Endothelial cell of umbilical vein (primary cell): ENCODE results near the gene RASAL2. TPM values are rescaled to one million over a fixed set of nuclear protein-coding genes. Genes with fewer than 3 reads are reported as not detected.

Experiments used
- BruUV-seq: library from RNA; stranded (reverse); fragments of 400-500 nt; replicated peaks from 2 replicates; lab custom pipeline; 2021; lab: Mats Ljungman, UMichigan
- CTCF ChIA-PET: fragments of 300-600, 350-600 bp; sonication (Branson Sonifier 250); formaldehyde crosslinking; loops from one replicate; lab custom pipeline; 2021; ENCODE audit warnings: antibody characterized with exemption, inconsistent platforms; lab: Charles Lee
- POLR2A ChIA-PET: fragments of 300-600, 350-600 bp; sonication (Branson Sonifier 250); formaldehyde crosslinking; loops from one replicate; lab custom pipeline; 2021; ENCODE audit warnings: antibody characterized with exemption, inconsistent platforms; lab: Charles Lee
- DNase-seq: peaks from one replicate; pipeline ENCODE4 v3.0.0-alpha.2; 2011; ENCODE audit warnings: low read depth, low spot score
- FAIRE-seq: peaks from 2 replicates; lab custom pipeline; 2011; peaks lifted over from hg19 to GRCh38; lab: Jason Lieb, UNC
- H2AFZ ChIP-seq: 2 replicates; pipeline ENCODE4 v1.6.0; 2012; ENCODE audit warnings: low read depth, low read length, control low read depth, inconsistent platforms
- H3K27ac ChIP-seq: 2 replicates; pipeline ENCODE4 v1.5.1; 2011; ENCODE audit warnings: low read depth, mild to moderate bottlenecking, control low read depth, low read length, moderate library complexity; ENCODE audit not compliant: insufficient read depth
- H3K27me3 ChIP-seq, 2 experiments: 2 replicates each; pipeline versions ENCODE4 v1.6.0 to v1.6.1; 2011; ENCODE audit warnings: low read length in 2 of 2, mixed read lengths in 1 of 2; ENCODE audit not compliant: control insufficient read depth in 2 of 2, insufficient read depth in 2 of 2
- H3K36me3 ChIP-seq, 2 experiments: 2 replicates in 1 of 2; 3 replicates in 1 of 2; pipeline ENCODE4 v1.5.1; 2011; ENCODE audit warnings: low read length in 2 of 2, mild to moderate bottlenecking in 1 of 2, moderate library complexity in 1 of 2; ENCODE audit not compliant: control insufficient read depth in 2 of 2, insufficient read depth in 2 of 2; ENCODE audit errors: extremely low read depth in 1 of 2
- H3K4me1 ChIP-seq: 3 replicates; pipeline ENCODE4 v1.5.1; 2011; ENCODE audit warnings: mild to moderate bottlenecking, low read length; ENCODE audit not compliant: control insufficient read depth, insufficient read depth; ENCODE audit errors: extremely low read depth
- H3K4me2 ChIP-seq: 2 replicates; pipeline ENCODE4 v1.6.1; 2011; ENCODE audit warnings: low read length, control low read depth, mixed read lengths; ENCODE audit not compliant: insufficient read depth
- H3K4me3 ChIP-seq, 3 experiments: fragments of 200-600 bp in 1 of 3; sonication (generic), shearing (Covaris generic) in 1 of 3; replicated peaks in 1 of 3; 2 replicates each; pipeline ENCODE4 v1.5.1; 2011 to 2016; ENCODE audit warnings: control low read depth in 3 of 3, low read length in 3 of 3, mild to moderate bottlenecking in 2 of 3, inconsistent platforms in 1 of 3, low read depth in 1 of 3, moderate library complexity in 1 of 3; ENCODE audit not compliant: insufficient read depth in 1 of 3
- H3K79me2 ChIP-seq: 2 replicates; pipeline ENCODE4 v1.6.0; 2012; ENCODE audit warnings: low read length, inconsistent platforms; ENCODE audit not compliant: control insufficient read depth, insufficient read depth
- H3K9ac ChIP-seq: replicated peaks from 2 replicates; pipeline ENCODE3; 2011; ENCODE audit warnings: low read length, control low read depth; ENCODE audit not compliant: insufficient read depth; ENCODE audit errors: extremely low read depth
- H3K9me1 ChIP-seq: replicated peaks from 3 replicates; pipeline ENCODE4 v1.6.0; 2011; ENCODE audit warnings: mild to moderate bottlenecking, low read length; ENCODE audit not compliant: control insufficient read depth, insufficient read depth; ENCODE audit errors: extremely low read depth
- H3K9me3 ChIP-seq: replicated peaks from 2 replicates; pipeline ENCODE4 v1.5.1; 2012; ENCODE audit warnings: low read length, inconsistent platforms; ENCODE audit not compliant: control insufficient read depth, insufficient read depth
- H4K20me1 ChIP-seq: replicated peaks from 2 replicates; pipeline ENCODE3; 2011; ENCODE audit warnings: mild to moderate bottlenecking, low read length; ENCODE audit not compliant: control insufficient read depth, insufficient read depth; ENCODE audit errors: extremely low read depth
- EZH2 ChIP-seq: IDR thresholded peaks from 2 replicates; pipeline ENCODE4 v1.6.1; 2012; ENCODE audit warnings: borderline replicate concordance, low read depth, mild to moderate bottlenecking, moderate library complexity, low read length, inconsistent platforms; ENCODE audit not compliant: severe bottlenecking
- FOS ChIP-seq: IDR thresholded peaks from 2 replicates; pipeline ENCODE4 v1.6.1; 2011; ENCODE audit warnings: mild to moderate bottlenecking, low read length, moderate library complexity, borderline replicate concordance; ENCODE audit not compliant: insufficient read depth
- GATA2 ChIP-seq: IDR thresholded peaks from 2 replicates; pipeline ENCODE4 v1.7.0; 2011; ENCODE audit warnings: low read depth, mild to moderate bottlenecking, moderate library complexity, mixed read lengths, low read length; ENCODE audit not compliant: insufficient read length, insufficient read depth
- JUN ChIP-seq: IDR thresholded peaks from 2 replicates; pipeline ENCODE4 v1.6.1; 2011; ENCODE audit warnings: borderline replicate concordance, low read depth; ENCODE audit not compliant: insufficient read length, insufficient read depth
- MYC ChIP-seq: IDR thresholded peaks from one replicate; pipeline ENCODE4 v1.6.1; 2011; ENCODE audit warnings: mild to moderate bottlenecking, low read depth, low read length
- POLR2A ChIP-seq: IDR thresholded peaks from 2 replicates; pipeline ENCODE4 v1.6.1; 2012; ENCODE audit warnings: low read depth, mild to moderate bottlenecking, control low read depth, low read length
- POLR2AphosphoS5 ChIP-seq: IDR thresholded peaks from 2 replicates; pipeline ENCODE4 v1.6.1; 2012; ENCODE audit warnings: low read depth, mild to moderate bottlenecking, control low read depth, low read length, moderate library complexity; ENCODE audit not compliant: insufficient read depth
- dilution Hi-C: fragments of 300-500 bp; cut with MboI; formaldehyde crosslinking; loops from one replicate; pipeline ENCODE4 v1.15.0; 2019; ENCODE audit warnings: low sequenced_read_pairs; ENCODE audit not compliant: extremely low pct_ligation_motif_present
- intact Hi-C: fragments of 100-400 bp; cut with micrococcal nuclease; formaldehyde crosslinking; loops from one replicate; pipeline ENCODE4 v1.10.0; 2022
- polyA plus RNA-seq, 4 experiments: library from polyadenylated mRNA; depleted of rRNA in 3 of 4; stranded (reverse) in 3 of 4; unstranded in 1 of 4; fragments of >200 nt; gene quantifications; 2 replicates each; pipeline versions ENCODE4 v1.2.1 to v1.2.3, GENCODE V29; 2011 to 2012; ENCODE audit warnings: missing spikeins in 1 of 4
- total RNA-seq: library from RNA; stranded (reverse); gene quantifications from 2 replicates; pipeline ENCODE4 v1.2.3, GENCODE V29; 2021
- TF ChIP-seq, protein P1 (sequence below), 2 donors: IDR thresholded peaks; 1 replicate in 1 of 2; 2 replicates in 1 of 2; pipeline ENCODE4 v1.5.1; 2011; ENCODE audit warnings: low read length in 2 of 2, mild to moderate bottlenecking in 2 of 2, moderate library complexity in 2 of 2, control low read depth in 1 of 2, inconsistent platforms in 1 of 2, low read depth in 1 of 2; ENCODE audit not compliant: insufficient read depth in 1 of 2; ENCODE audit errors: extremely low read depth in 1 of 2
- TF ChIP-seq, protein P2 (sequence below): IDR thresholded peaks from 2 replicates; pipeline ENCODE4 v1.6.1; 2011; ENCODE audit not compliant: insufficient read depth, insufficient read length

The RASAL2 gene
- total and polyA plus RNA-seq, 2 donors (not counting 3 experiments of a cell fraction or from before 2014, with no cell fraction given) = 12.5 to 15.5 TPM

DNA sequence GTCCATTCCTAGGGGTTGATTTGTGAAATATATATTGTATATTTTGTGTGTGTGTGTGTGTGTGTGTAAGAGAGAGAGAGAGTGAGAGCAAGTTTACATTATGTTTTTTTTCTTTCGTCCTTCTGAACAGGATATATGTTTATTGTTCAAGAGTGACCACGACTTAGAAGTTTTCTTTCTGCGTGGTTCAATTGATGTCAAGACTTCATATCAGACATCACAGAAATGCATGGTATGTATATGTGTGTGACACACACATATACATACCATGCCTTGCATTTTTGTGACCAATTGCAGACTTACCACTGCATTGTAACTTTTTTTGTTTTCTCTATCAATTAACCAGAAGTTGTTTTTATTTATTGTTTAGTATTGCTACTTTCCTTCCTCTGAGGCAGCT is 2.5 kb downstream of the RASAL2 start:
- H3K27me3 ChIP-seq = no peaks in the 10 kb centered on the region
- no peak overlapping the region for H2AFZ ChIP-seq
- ChIA-PET CTCF (interaction anchor here (1.3 kb wide), 1 partner anchor 64 kb away, joined by 6 read pairs; no protein-coding TSS in a partner anchor), POLR2A (no interaction called here)
- H3K9me1 ChIP-seq = no peaks in the 10 kb centered on the region
- intact Hi-C loops (no loop called here), dilution Hi-C loops (no loop called here)
- TF ChIP-seq POLR2A = no peak
- TF ChIP-seq, protein P1, sequence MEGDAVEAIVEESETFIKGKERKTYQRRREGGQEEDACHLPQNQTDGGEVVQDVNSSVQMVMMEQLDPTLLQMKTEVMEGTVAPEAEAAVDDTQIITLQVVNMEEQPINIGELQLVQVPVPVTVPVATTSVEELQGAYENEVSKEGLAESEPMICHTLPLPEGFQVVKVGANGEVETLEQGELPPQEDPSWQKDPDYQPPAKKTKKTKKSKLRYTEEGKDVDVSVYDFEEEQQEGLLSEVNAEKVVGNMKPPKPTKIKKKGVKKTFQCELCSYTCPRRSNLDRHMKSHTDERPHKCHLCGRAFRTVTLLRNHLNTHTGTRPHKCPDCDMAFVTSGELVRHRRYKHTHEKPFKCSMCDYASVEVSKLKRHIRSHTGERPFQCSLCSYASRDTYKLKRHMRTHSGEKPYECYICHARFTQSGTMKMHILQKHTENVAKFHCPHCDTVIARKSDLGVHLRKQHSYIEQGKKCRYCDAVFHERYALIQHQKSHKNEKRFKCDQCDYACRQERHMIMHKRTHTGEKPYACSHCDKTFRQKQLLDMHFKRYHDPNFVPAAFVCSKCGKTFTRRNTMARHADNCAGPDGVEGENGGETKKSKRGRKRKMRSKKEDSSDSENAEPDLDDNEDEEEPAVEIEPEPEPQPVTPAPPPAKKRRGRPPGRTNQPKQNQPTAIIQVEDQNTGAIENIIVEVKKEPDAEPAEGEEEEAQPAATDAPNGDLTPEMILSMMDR (IDR thresholded peaks at IDR 0.05; ENCODE audit: extremely low read depth in 1 of 2, insufficient read depth in 1 of 2, low read depth in 1 of 2, low read length in 2 of 2) = no peak
- TF ChIP-seq JUN = no peak
- TF ChIP-seq, protein P2, sequence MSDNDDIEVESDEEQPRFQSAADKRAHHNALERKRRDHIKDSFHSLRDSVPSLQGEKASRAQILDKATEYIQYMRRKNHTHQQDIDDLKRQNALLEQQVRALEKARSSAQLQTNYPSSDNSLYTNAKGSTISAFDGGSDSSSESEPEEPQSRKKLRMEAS = no peak
- no peak for TF ChIP-seq EZH2
- no peak for TF ChIP-seq MYC
- no peak for TF ChIP-seq FOS
- TF ChIP-seq GATA2 = no peak
- TF ChIP-seq POLR2AphosphoS5 = no peak
- H3K27ac ChIP-seq = no peak overlapping the region
- no peak overlapping the region for H3K9ac ChIP-seq
- no TSS peak for BruUV-seq
- peak overlapping the region; percentile 99 for H3K4me2 ChIP-seq
- H3K4me3 ChIP-seq = no peak overlapping the region
- no peaks in the 10 kb centered on the region for H3K9me3 ChIP-seq
- H3K4me1 ChIP-seq = peaks cover 25% of the 10 kb centered on the region
- no peak for FAIRE-seq
- peaks cover 2% of the 10 kb centered on the region for H4K20me1 ChIP-seq
- no peaks in the 10 kb centered on the region for H3K36me3 ChIP-seq
- H3K79me2 ChIP-seq = peaks cover 42% of the 10 kb centered on the region
- DNase-seq = no peak
